SK-N-SH (cell line): ENCODE measurements around the gene NME3. TPM values are rescaled to one million over a fixed set of nuclear protein-coding genes. Genes with fewer than 3 reads are reported as not detected.

Source experiments
- CTCF ChIA-PET: fragments of 300-600, 350-600 bp; formaldehyde crosslinking; extraction: SDS; loops from one replicate; lab custom pipeline; 2021; lab: Yijun Ruan, JAX
- POLR2A ChIA-PET: fragments of 350-600 bp; sonication (Branson Sonifier 250); formaldehyde crosslinking; extraction: SDS; loops from one replicate; lab custom pipeline; 2020; ENCODE audit warnings: antibody characterized with exemption, inconsistent platforms; lab: Yijun Ruan, JAX
- DNase-seq: peaks from one replicate; pipeline ENCODE4 v3.0.0; 2012
- H2AFZ ChIP-seq: fragments of 200-600 bp; sonication (generic); 2 replicates; pipeline ENCODE4 v1.8.1; 2016; ENCODE audit warnings: antibody characterized with exemption, mild to moderate bottlenecking, low read depth
- H3F3A ChIP-seq: fragments of 200-600 bp; sonication (generic); replicated peaks from 2 replicates; pipeline ENCODE3; 2016; ENCODE audit warnings: antibody characterized with exemption, mild to moderate bottlenecking; ENCODE audit not compliant: insufficient read depth
- H3K27ac ChIP-seq, 2 experiments: fragments of 200-500 bp in 1 of 2; fragments of 200-600 bp in 1 of 2; sonication (Bioruptor generic) in 1 of 2; sonication (generic), shearing (Covaris generic) in 1 of 2; 2 replicates each; pipeline versions ENCODE4 v1.5.1 to v1.6.1; 2014 to 2016; ENCODE audit warnings: low read depth in 2 of 2, inconsistent platforms in 1 of 2, low read length in 1 of 2, mild to moderate bottlenecking in 1 of 2, mixed read lengths in 1 of 2
- H3K27me3 ChIP-seq: fragments of 200-600 bp; sonication (generic), shearing (Covaris generic); 2 replicates; pipeline ENCODE4 v1.6.1; 2016; ENCODE audit warnings: mixed run types; ENCODE audit not compliant: insufficient read depth
- H3K36me3 ChIP-seq, 2 experiments: fragments of 200-500 bp in 1 of 2; fragments of 200-600 bp in 1 of 2; sonication (Bioruptor generic) in 1 of 2; sonication (generic) in 1 of 2; replicated peaks in 1 of 2; 2 replicates each; pipeline versions ENCODE3 to v1.5.1; 2014 to 2016; ENCODE audit warnings: low read length in 1 of 2, mild to moderate bottlenecking in 1 of 2; ENCODE audit not compliant: insufficient read depth in 2 of 2, control insufficient read depth in 1 of 2
- H3K4me1 ChIP-seq, 2 experiments: fragments of 200-500 bp in 1 of 2; fragments of 200-600 bp in 1 of 2; sonication (Bioruptor generic) in 1 of 2; sonication (generic), shearing (Covaris generic) in 1 of 2; 2 replicates each; pipeline versions ENCODE4 v1.5.1 to v1.6.1; 2014 to 2016; ENCODE audit warnings: low read depth in 1 of 2, low read length in 1 of 2, mixed run types in 1 of 2; ENCODE audit not compliant: insufficient read depth in 2 of 2, control insufficient read depth in 1 of 2
- H3K4me2 ChIP-seq: fragments of 200-600 bp; sonication (generic), shearing (Covaris generic); 2 replicates; pipeline ENCODE4 v1.6.1; 2017; ENCODE audit warnings: mixed run types
- H3K4me3 ChIP-seq, 2 experiments: fragments of 200-500 bp in 1 of 2; fragments of 200-600 bp in 1 of 2; sonication (Bioruptor generic) in 1 of 2; sonication (generic), shearing (Covaris generic) in 1 of 2; 2 replicates each; pipeline versions ENCODE4 v1.5.1 to v1.8.1; 2014 to 2016; ENCODE audit warnings: low read depth in 2 of 2, inconsistent platforms in 1 of 2, low read length in 1 of 2, mild to moderate bottlenecking in 1 of 2, mixed read lengths in 1 of 2, moderate library complexity in 1 of 2
- H3K79me2 ChIP-seq: fragments of 200-600 bp; sonication (generic); 2 replicates; pipeline ENCODE4 v1.8.1; 2017; ENCODE audit warnings: mild to moderate bottlenecking; ENCODE audit not compliant: insufficient read depth
- H3K9ac ChIP-seq: fragments of 200-600 bp; sonication (generic); 2 replicates; pipeline ENCODE4 v1.6.1; 2017; ENCODE audit warnings: mixed run types
- H3K9me2 ChIP-seq: fragments of 200-600 bp; sonication (generic); 2 replicates; pipeline ENCODE4 v1.6.1; 2017; ENCODE audit warnings: mixed run types
- H3K9me3 ChIP-seq: fragments of 200-600 bp; sonication (generic); 2 replicates; pipeline ENCODE4 v1.6.1; 2017; ENCODE audit warnings: mixed run types, mild to moderate bottlenecking, moderate library complexity
- H4K20me1 ChIP-seq: fragments of 200-600 bp; sonication (generic); 2 replicates; pipeline ENCODE4 v1.6.1; 2017; ENCODE audit warnings: mild to moderate bottlenecking, mixed run types; ENCODE audit not compliant: insufficient read depth
- CHD2 ChIP-seq: fragments of 150-350 bp; IDR thresholded peaks from 2 replicates; pipeline ENCODE4 v1.6.1; 2018; ENCODE audit warnings: low read length; ENCODE audit not compliant: partially characterized antibody
- FOSL2 ChIP-seq: IDR thresholded peaks from 2 replicates; pipeline ENCODE4 v1.4.0; 2012; ENCODE audit warnings: low read depth, mild to moderate bottlenecking, moderate library complexity, borderline replicate concordance
- FOXJ3 ChIP-seq: sonication (generic); formaldehyde crosslinking; IDR thresholded peaks from 2 replicates; pipeline ENCODE4 v1.5.1; 2020; ENCODE audit warnings: mild to moderate bottlenecking, missing genetic modification reagents
- FOXM1 ChIP-seq: IDR thresholded peaks from 2 replicates; pipeline ENCODE4 v1.4.0; 2012; ENCODE audit warnings: low read depth, mild to moderate bottlenecking
- JUND ChIP-seq: IDR thresholded peaks from 2 replicates; pipeline ENCODE4 v1.4.0; 2012
- MXI1 ChIP-seq: IDR thresholded peaks from 2 replicates; pipeline ENCODE4 v1.6.1; 2012; ENCODE audit warnings: mild to moderate bottlenecking, low read depth, low read length, improper control_type of control experiment
- REST ChIP-seq: IDR thresholded peaks from 2 replicates; pipeline ENCODE4 v1.6.1; 2012; ENCODE audit warnings: mild to moderate bottlenecking, low read depth, low read length, moderate library complexity
- RFX5 ChIP-seq: IDR thresholded peaks from 2 replicates; pipeline ENCODE4 v1.6.1; 2012; ENCODE audit warnings: mild to moderate bottlenecking, improper control_type of control experiment, low read length
- TAF1 ChIP-seq: IDR thresholded peaks from 2 replicates; pipeline ENCODE4 v1.6.1; 2012; ENCODE audit warnings: low read depth, mild to moderate bottlenecking, low read length, moderate library complexity, borderline replicate concordance
- TCF12 ChIP-seq: IDR thresholded peaks from 2 replicates; pipeline ENCODE4 v1.4.0; 2012
- USF1 ChIP-seq: IDR thresholded peaks from 2 replicates; pipeline ENCODE4 v1.4.0; 2012; ENCODE audit warnings: low read depth, borderline replicate concordance
- USF2 ChIP-seq: fragments of 150-350 bp; IDR thresholded peaks from 2 replicates; pipeline ENCODE4 v1.6.1; 2017; ENCODE audit warnings: antibody characterized with exemption, low read length, low read depth, borderline replicate concordance
- ZBTB33 ChIP-seq: IDR thresholded peaks from 2 replicates; pipeline ENCODE4 v1.4.0; 2012; ENCODE audit warnings: low read depth, borderline replicate concordance
- WGBS: methylation state at CpG from one replicate; pipeline ENCODE4 v1.1.6; 2017; ENCODE audit warnings: low lambda C conversion rate; 5-methylcytosine and 5-hydroxymethylcytosine counted together
- polyA plus RNA-seq, 3 experiments: library from polyadenylated mRNA; depleted of rRNA; stranded (reverse); fragments of >200 nt; gene quantifications; 2 replicates each; pipeline ENCODE4 v1.2.3, GENCODE V29; 2012

Gene NME3
- polyA plus RNA-seq, 1 of the 3 experiments (the other 2 are of a cell fraction): 77.2 TPM

GRCh38 chr16:1731603-1732002 is 39.7 kb downstream of the NME3 start:
- ChIA-PET CTCF (no interaction called here), POLR2A (no interaction called here)
- no peak for DNase-seq
- no peak overlapping the region for H3K4me2 ChIP-seq
- peaks cover 21% of the 10 kb centered on the region for H3F3A ChIP-seq
- no peak overlapping the region for H3K27ac ChIP-seq
- H3K36me3 ChIP-seq: peaks cover 7 to 34% of the 10 kb centered on the region in 2 experiments
- H3K9me2 ChIP-seq: no peaks in the 10 kb centered on the region
- 0 out of 2 replicates have a peak, but pooled peaks cover 4% of the 10 kb centered on the region for H3K79me2 ChIP-seq
- H3K9me3 ChIP-seq: no peaks in the 10 kb centered on the region
- TF ChIP-seq TCF12: no peak
- no peak for TF ChIP-seq JUND
- no peak for TF ChIP-seq ZBTB33
- no peak for TF ChIP-seq FOXM1
- no peak for TF ChIP-seq REST
- WGBS: 92% methylated on average over 4 of the region's 7 CpGs
- no peaks in the 10 kb centered on the region for H3K4me1 ChIP-seq
- no peak overlapping the region for H3K9ac ChIP-seq
- no peaks in the 10 kb centered on the region for H4K20me1 ChIP-seq
- no peak overlapping the region for H2AFZ ChIP-seq
- no peaks in the 10 kb centered on the region for H3K27me3 ChIP-seq
- H3K4me3 ChIP-seq: no peak overlapping the region

- Histone ChIP-seq H3F3A (peaks cover 16% of the 10 kb centered on the region), H3K36me3 (peaks cover 7 to 34% of the 10 kb centered on the region in 2 experiments), H3K9me2 (no peaks in the 10 kb centered on the region), H3K4me3 (no peak overlapping the region), H3K4me1 (no peaks in the 10 kb centered on the region), H4K20me1 (no peaks in the 10 kb centered on the region), H3K9ac (no peak overlapping the region), H3K9me3 (no peaks in the 10 kb centered on the region), H3K79me2 (peaks cover 4% of the 10 kb centered on the region; the same call in 1 of the 2 replicates), H2AFZ (no peak overlapping the region), H3K27me3 (no peaks in the 10 kb centered on the region), H3K4me2 (no peak overlapping the region), H3K27ac (no peak overlapping the region)
- no peak for DNase-seq
- ChIA-PET CTCF (no interaction called here), POLR2A (no interaction called here)
- WGBS: 94% methylated on average over 6 of the region's 7 CpGs
- TF ChIP-seq REST (no peak), FOSL2 (no peak), USF1 (no peak), USF2 (no peak), RFX5 (no peak), CHD2 (no peak), MXI1 (no peak), FOXJ3 (CRISPR knock-in tag) (no peak), ZBTB33 (no peak), TAF1 (no peak)
Observed at GRCh38 chr16:1731073-1731472, 40.3 kb downstream of the NME3 start.
